H9 (cell line): Measurements from ENCODE around the gene CSTA. TPM values are rescaled to one million over a fixed set of nuclear protein-coding genes. Genes with fewer than 3 reads are reported as not detected.

Source experiments
- DNase-seq: peaks from one replicate; pipeline ENCODE4 v3.0.0-alpha.2; 2017
- H2AFZ ChIP-seq: one replicate; pipeline ENCODE4 v1.6.1; 2013; ENCODE audit warnings: mild to moderate bottlenecking, low read length, control low read depth, moderate library complexity
- H2AK5ac ChIP-seq: 2 replicates; pipeline ENCODE4 v1.6.1; 2013; ENCODE audit warnings: low read length, control low read depth, mixed read lengths; ENCODE audit not compliant: insufficient read length
- H2BK120ac ChIP-seq: one replicate; pipeline ENCODE4 v1.6.1; 2013; ENCODE audit warnings: low read depth, mild to moderate bottlenecking, low read length, control low read depth, inconsistent platforms; ENCODE audit not compliant: poor library complexity, severe bottlenecking
- H2BK12ac ChIP-seq: 2 replicates; pipeline ENCODE4 v1.6.1; 2013; ENCODE audit warnings: low read length, control low read depth, mixed read lengths, low read depth; ENCODE audit not compliant: insufficient read length
- H2BK15ac ChIP-seq: 2 replicates; pipeline ENCODE4 v1.6.1; 2013; ENCODE audit warnings: low read depth, low read length, control low read depth
- H2BK20ac ChIP-seq: one replicate; pipeline ENCODE4 v1.6.1; 2013; ENCODE audit warnings: low read depth, mild to moderate bottlenecking, low read length, control low read depth, inconsistent platforms; ENCODE audit not compliant: poor library complexity, severe bottlenecking
- H2BK5ac ChIP-seq: 2 replicates; pipeline ENCODE4 v1.6.1; 2013; ENCODE audit warnings: low read length, control low read depth, mixed read lengths; ENCODE audit not compliant: insufficient read length
- H3K14ac ChIP-seq: 2 replicates; pipeline ENCODE4 v1.6.1; 2013; ENCODE audit warnings: low read length, control low read depth; ENCODE audit not compliant: insufficient read depth
- H3K18ac ChIP-seq: 2 replicates; pipeline ENCODE4 v1.6.1; 2013; ENCODE audit warnings: low read depth, mild to moderate bottlenecking, mixed read lengths, low read length, control low read depth; ENCODE audit not compliant: insufficient read length
- H3K23ac ChIP-seq: 2 replicates; pipeline ENCODE4 v1.6.1; 2013; ENCODE audit warnings: low read length, control low read depth, mixed read lengths, low read depth; ENCODE audit not compliant: insufficient read length
- H3K23me2 ChIP-seq: 2 replicates; pipeline ENCODE4 v1.6.1; 2013; ENCODE audit warnings: low read depth, mild to moderate bottlenecking, mixed read lengths, low read length, control low read depth; ENCODE audit not compliant: insufficient read length, poor library complexity, severe bottlenecking
- H3K27ac ChIP-seq: 2 replicates; pipeline ENCODE4 v1.5.1; 2013; ENCODE audit warnings: low read length, control low read depth, mixed read lengths, low read depth; ENCODE audit not compliant: insufficient read length
- H3K27me3 ChIP-seq: 2 replicates; pipeline ENCODE4 v1.6.1; 2013; ENCODE audit warnings: low read length, control low read depth, inconsistent platforms; ENCODE audit not compliant: insufficient read depth
- H3K4ac ChIP-seq: 2 replicates; pipeline ENCODE4 v1.6.1; 2013; ENCODE audit warnings: low read depth, mild to moderate bottlenecking, control low read depth, inconsistent platforms, low read length, moderate library complexity
- H3K4me1 ChIP-seq: 2 replicates; pipeline ENCODE4 v1.6.1; 2013; ENCODE audit warnings: low read length, control low read depth, inconsistent platforms; ENCODE audit not compliant: insufficient read depth
- H3K4me2 ChIP-seq: 2 replicates; pipeline ENCODE4 v1.6.1; 2013; ENCODE audit warnings: low read length, control low read depth, mixed read lengths; ENCODE audit not compliant: insufficient read length, insufficient read depth
- H3K56ac ChIP-seq: 2 replicates; pipeline ENCODE4 v1.6.1; 2013; ENCODE audit warnings: low read depth, mild to moderate bottlenecking, mixed read lengths, low read length, control low read depth; ENCODE audit not compliant: insufficient read length
- H3K79me1 ChIP-seq: 2 replicates; pipeline ENCODE4 v1.6.1; 2013; ENCODE audit warnings: low read depth, mild to moderate bottlenecking, moderate library complexity, low read length, control low read depth, inconsistent platforms; ENCODE audit not compliant: insufficient read depth, poor library complexity, severe bottlenecking
- H3K79me2 ChIP-seq: 2 replicates; pipeline ENCODE4 v1.6.1; 2013; ENCODE audit warnings: low read length, control low read depth, inconsistent platforms; ENCODE audit not compliant: insufficient read depth
- H3K9ac ChIP-seq: 2 replicates; pipeline ENCODE4 v1.6.1; 2013; ENCODE audit warnings: low read length, control low read depth, mixed read lengths; ENCODE audit not compliant: insufficient read length; ENCODE audit errors: extremely low read depth
- H3K9me3 ChIP-seq: one replicate; pipeline ENCODE4 v1.6.1; 2013; ENCODE audit warnings: low read depth, low read length, inconsistent platforms; ENCODE audit not compliant: control insufficient read depth
- H3T11ph ChIP-seq: one replicate; pipeline ENCODE4 v1.6.1; 2013; ENCODE audit warnings: mild to moderate bottlenecking, low read length, control low read depth, inconsistent platforms
- H4K20me1 ChIP-seq: one replicate; pipeline ENCODE4 v1.6.1; 2013; ENCODE audit not compliant: control insufficient read depth, insufficient read length, insufficient read depth
- H4K5ac ChIP-seq: 2 replicates; pipeline ENCODE4 v1.6.1; 2013; ENCODE audit warnings: low read depth, mild to moderate bottlenecking, mixed read lengths, low read length, control low read depth; ENCODE audit not compliant: insufficient read length
- H4K8ac ChIP-seq: replicated peaks from 2 replicates; pipeline ENCODE4 v1.6.1; 2013; ENCODE audit warnings: low read length, control low read depth, mixed read lengths, low read depth; ENCODE audit not compliant: insufficient read length
- H4K91ac ChIP-seq: 2 replicates; pipeline ENCODE4 v1.6.1; 2013; ENCODE audit warnings: low read depth, mild to moderate bottlenecking, moderate library complexity, mixed read lengths, low read length, control low read depth; ENCODE audit not compliant: insufficient read length
- H3K27ac Mint-ChIP-seq, 3 experiments: 2 replicates in 2 of 3; 3 replicates in 1 of 3; pipeline ENCODE4 v1.8.0; 2020 to 2021; ENCODE audit warnings: mixed read lengths in 3 of 3, mild to moderate bottlenecking in 1 of 3, moderate library complexity in 1 of 3
- H3K27me3 Mint-ChIP-seq: 2 replicates; pipeline ENCODE4 v1.8.0; 2021; ENCODE audit warnings: low read depth, mild to moderate bottlenecking, moderate library complexity, mixed read lengths
- H3K36me3 Mint-ChIP-seq, 3 experiments: 2 replicates in 2 of 3; 3 replicates in 1 of 3; pipeline ENCODE4 v1.8.0; 2020 to 2021; ENCODE audit warnings: low read depth in 3 of 3, mixed read lengths in 3 of 3; ENCODE audit not compliant: insufficient read depth in 1 of 3
- H3K4me1 Mint-ChIP-seq, 2 experiments: 2 replicates each; pipeline ENCODE4 v1.8.0; 2020; ENCODE audit warnings: mixed read lengths in 2 of 2
- H3K4me3 Mint-ChIP-seq, 2 experiments: 2 replicates in 1 of 2; 3 replicates in 1 of 2; pipeline ENCODE4 v1.8.0; 2020 to 2021; ENCODE audit warnings: mild to moderate bottlenecking in 2 of 2, mixed read lengths in 2 of 2, moderate library complexity in 1 of 2
- H3K9me3 Mint-ChIP-seq, 2 experiments: 2 replicates in 1 of 2; 3 replicates in 1 of 2; pipeline ENCODE4 v1.8.0; 2020; ENCODE audit warnings: mild to moderate bottlenecking in 2 of 2, mixed read lengths in 2 of 2, moderate library complexity in 1 of 2
- WGBS: extraction: QIAGEN DNeasy Blood & Tissue Kit; methylation state at CpG from one replicate; pipeline ENCODE4 v1.1.7; 2013; ENCODE audit warnings: missing lambda C conversion rate, low lambda C conversion rate, mixed read lengths; ENCODE audit not compliant: insufficient read length; ENCODE audit errors: extremely low coverage; 5-methylcytosine and 5-hydroxymethylcytosine counted together
- total RNA-seq: library from RNA; stranded (reverse); gene quantifications from 2 replicates; pipeline ENCODE4 v1.2.1, GENCODE V29; 2021
- TF ChIP-seq, protein P1 (sequence below): fragments of 200-600 bp; sonication (generic); conservative IDR thresholded peaks from 3 replicates; pipeline ENCODE4 v1.8.0; 2021; ENCODE audit warnings: antibody characterized with exemption, mild to moderate bottlenecking

CSTA gene
- total RNA-seq, 1 experiment from 2014 or later = not detected

DNA sequence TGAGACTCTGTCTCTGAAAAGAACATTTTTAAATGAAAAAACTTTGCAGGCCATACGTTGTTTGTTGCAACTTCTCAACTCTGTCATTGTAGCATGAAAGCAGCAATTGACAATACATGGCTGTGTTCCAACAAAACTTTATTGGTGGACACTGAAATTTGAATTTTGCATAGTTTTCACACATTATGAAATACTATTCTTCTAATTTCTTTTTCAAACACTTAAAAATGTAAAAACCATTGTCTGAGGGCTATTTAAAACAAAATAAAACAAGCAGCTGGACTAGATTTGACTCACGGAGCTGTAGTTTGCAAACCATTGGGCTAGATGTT is 18.5 kb upstream of the CSTA start:
- DNase-seq = no peak
- Histone ChIP-seq H3K79me1 (no peaks in the 10 kb centered on the region), H2BK20ac (no peak overlapping the region), H4K20me1 (no peaks in the 10 kb centered on the region), H3K27ac (no peak overlapping the region), H3T11ph (no peak overlapping the region), H2BK120ac (no peak overlapping the region), H2BK5ac (no peak overlapping the region), H3K14ac (no peak overlapping the region), H3K4me1 (no peaks in the 10 kb centered on the region), H4K91ac (no peak overlapping the region), H2AFZ (no peak overlapping the region), H3K23me2 (no peaks in the 10 kb centered on the region), H2BK15ac (no peak overlapping the region), H3K27me3 (no peaks in the 10 kb centered on the region), H4K8ac (no peak overlapping the region), H2AK5ac (no peak overlapping the region), H3K4ac (no peak overlapping the region), H3K79me2 (no peaks in the 10 kb centered on the region), H3K56ac (no peak overlapping the region), H3K4me2 (no peak overlapping the region), H3K9me3 (no peaks in the 10 kb centered on the region), H3K23ac (no peak overlapping the region), H4K5ac (no peak overlapping the region), H2BK12ac (no peak overlapping the region), H3K18ac (no peak overlapping the region), H3K9ac (no peak overlapping the region)
- Mint-ChIP-seq H3K9me3 (no peaks in the 10 kb centered on the region), H3K27ac (no peak overlapping the region), H3K4me1 (no peaks in the 10 kb centered on the region), H3K27me3 (peaks cover 2% of the 10 kb centered on the region; the same call in 1 of the 2 replicates), H3K36me3 (no peaks in the 10 kb centered on the region; a peak in 1 of 7 replicates), H3K4me3 (no peak overlapping the region)
- WGBS = no CpG with 5 or more reads among the region's 2 CpGs
- TF ChIP-seq, protein P1, sequence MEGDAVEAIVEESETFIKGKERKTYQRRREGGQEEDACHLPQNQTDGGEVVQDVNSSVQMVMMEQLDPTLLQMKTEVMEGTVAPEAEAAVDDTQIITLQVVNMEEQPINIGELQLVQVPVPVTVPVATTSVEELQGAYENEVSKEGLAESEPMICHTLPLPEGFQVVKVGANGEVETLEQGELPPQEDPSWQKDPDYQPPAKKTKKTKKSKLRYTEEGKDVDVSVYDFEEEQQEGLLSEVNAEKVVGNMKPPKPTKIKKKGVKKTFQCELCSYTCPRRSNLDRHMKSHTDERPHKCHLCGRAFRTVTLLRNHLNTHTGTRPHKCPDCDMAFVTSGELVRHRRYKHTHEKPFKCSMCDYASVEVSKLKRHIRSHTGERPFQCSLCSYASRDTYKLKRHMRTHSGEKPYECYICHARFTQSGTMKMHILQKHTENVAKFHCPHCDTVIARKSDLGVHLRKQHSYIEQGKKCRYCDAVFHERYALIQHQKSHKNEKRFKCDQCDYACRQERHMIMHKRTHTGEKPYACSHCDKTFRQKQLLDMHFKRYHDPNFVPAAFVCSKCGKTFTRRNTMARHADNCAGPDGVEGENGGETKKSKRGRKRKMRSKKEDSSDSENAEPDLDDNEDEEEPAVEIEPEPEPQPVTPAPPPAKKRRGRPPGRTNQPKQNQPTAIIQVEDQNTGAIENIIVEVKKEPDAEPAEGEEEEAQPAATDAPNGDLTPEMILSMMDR = no peak
